Liver (tissue), 3 donors: ENCODE data around the gene CIZ1.

ENCODE experiments used
- CTCF ChIP-seq: fragments of 150-350 bp; IDR thresholded peaks from 2 replicates; pipeline ENCODE4 v1.5.1; 2017; ENCODE audit warnings: improper control_type of control experiment, low read depth, low read length; ENCODE audit not compliant: missing input control
- MAX ChIP-seq: IDR thresholded peaks from 2 replicates; pipeline ENCODE4 v1.6.1; 2016; ENCODE audit warnings: antibody characterized with exemption
- RAD21 ChIP-seq, 2 donors: IDR thresholded peaks; 2 replicates each; pipeline ENCODE4 v1.6.1; 2016; ENCODE audit warnings: antibody characterized with exemption in 2 of 2, mild to moderate bottlenecking in 2 of 2
- SP1 ChIP-seq: IDR thresholded peaks from 2 replicates; pipeline ENCODE4 v1.6.1; 2018; ENCODE audit warnings: antibody characterized with exemption, mild to moderate bottlenecking
- TAF1 ChIP-seq: conservative IDR thresholded peaks from 2 replicates; pipeline ENCODE4 v1.6.1; 2016; ENCODE audit warnings: antibody characterized with exemption, mild to moderate bottlenecking
- ZBTB33 ChIP-seq: IDR thresholded peaks from 2 replicates; pipeline ENCODE4 v1.6.1; 2016; ENCODE audit warnings: antibody characterized with exemption
- donor health status: healthy.
- donor health status: healthy.

DNA sequence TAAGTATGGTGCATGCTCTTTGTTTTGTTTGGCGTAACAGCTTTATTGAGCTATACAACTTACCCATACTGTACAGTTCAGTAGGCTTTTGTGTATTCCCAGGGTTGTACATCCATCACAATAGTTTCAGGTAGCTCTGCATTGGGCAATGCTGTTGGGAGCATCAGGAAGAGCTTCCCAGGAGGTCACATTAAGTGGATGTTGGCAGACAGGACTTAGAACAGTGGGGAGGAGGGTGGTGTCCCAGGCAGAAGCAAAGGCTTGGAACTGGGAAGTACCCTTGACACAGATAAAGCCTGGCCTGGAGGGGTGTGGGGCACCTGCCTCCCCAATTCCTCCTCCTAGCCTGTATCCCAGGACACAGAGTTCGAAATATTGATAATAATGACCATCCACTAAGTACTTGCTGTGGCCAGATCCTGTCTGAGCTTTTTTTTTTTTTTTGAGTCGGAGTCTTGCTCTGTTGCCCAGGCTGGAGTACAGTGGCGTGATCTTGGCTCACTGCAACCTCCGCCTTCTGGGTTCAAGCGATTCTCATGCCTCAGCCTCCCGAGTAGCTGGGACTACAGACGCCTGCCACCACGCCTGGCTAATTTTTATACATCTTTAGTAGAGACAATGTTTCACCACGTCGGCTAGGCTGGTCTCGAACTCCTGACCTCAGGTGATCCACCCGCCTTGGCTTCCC is 30.0 kb downstream of the CIZ1 start:
- TF ChIP-seq SP1 (no peak), TAF1 (no peak), RAD21 (IDR thresholded peaks at IDR 0.05) (no peak), CTCF (no peak), MAX (no peak), ZBTB33 (no peak)
